ENCODE results near the gene PSMD11. TPM values are rescaled to one million over a fixed set of nuclear protein-coding genes. Genes with fewer than 3 reads are reported as not detected.

PSMD11 gene
- total RNA-seq, 6 experiments from 2014 or later, result 45.7 to 61.3 (median 51.6) TPM

DNA sequence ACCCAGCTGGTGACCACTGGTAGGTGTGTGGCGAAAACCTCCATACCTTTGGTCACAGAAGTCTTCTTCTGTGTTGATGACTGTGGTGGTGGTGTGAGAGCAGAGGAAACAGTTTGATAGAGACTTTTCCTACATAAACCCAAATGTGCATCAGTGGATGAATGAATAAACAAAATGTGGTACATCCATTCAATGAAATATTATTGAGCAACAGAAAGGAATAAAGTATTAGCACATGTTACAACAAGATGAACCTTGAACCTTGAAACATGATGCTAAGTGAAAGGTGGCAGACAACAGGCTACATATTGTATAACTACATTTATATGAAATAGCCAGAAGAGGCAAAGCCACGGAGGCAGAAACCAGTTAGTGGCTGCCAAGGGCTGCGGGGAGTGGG, 57.7 kb downstream of the PSMD11 start:
- Histone ChIP-seq H3K4me3 (no peak overlapping the region), H3K36me3 (no peaks in the 10 kb centered on the region), H3K9me3 (no peaks in the 10 kb centered on the region), H3K4me1 (no peaks in the 10 kb centered on the region), H3K27ac (no peak overlapping the region), H3K27me3 (no peaks in the 10 kb centered on the region)
- DNase-seq, result no peak
- TF ChIP-seq POLR2A (IDR thresholded peaks at IDR 0.05) (no peak), CTCF (IDR thresholded peaks at IDR 0.05) (no peak)
- WGBS (ENCODE audit: insufficient coverage, low coverage, low lambda C conversion rate, missing lambda C conversion rate), result 50% methylated on average over 1 of the region's 3 CpGs
- intact Hi-C loops (cut with DNase I), result no loop called here
- no peak for ATAC-seq

GRCh38 chr17:32502710-32503109, 58.4 kb downstream of the PSMD11 start:
- H3K9me3 ChIP-seq, result no peaks in the 10 kb centered on the region
- 64% methylated on average over 7 of the region's 10 CpGs for WGBS (ENCODE audit: insufficient coverage, low coverage, low lambda C conversion rate, missing lambda C conversion rate)
- H3K4me1 ChIP-seq, result no peaks in the 10 kb centered on the region
- no peak for TF ChIP-seq CTCF (IDR thresholded peaks at IDR 0.05)
- no peak for TF ChIP-seq POLR2A (IDR thresholded peaks at IDR 0.05)
- H3K36me3 ChIP-seq, result no peaks in the 10 kb centered on the region
- peak overlapping the region in 1 of 3 donors; percentile 8 for H3K27ac ChIP-seq
- no peaks in the 10 kb centered on the region for H3K27me3 ChIP-seq
- no peak overlapping the region for H3K4me3 ChIP-seq
- intact Hi-C loops (cut with DNase I), result no loop called here
- no peak for ATAC-seq
- DNase-seq, result no peak

- no peak for TF ChIP-seq POLR2A (IDR thresholded peaks at IDR 0.05)
- no peak for TF ChIP-seq CTCF (IDR thresholded peaks at IDR 0.05)
- H3K27me3 ChIP-seq, result no peaks in the 10 kb centered on the region
- H3K9me3 ChIP-seq, result no peaks in the 10 kb centered on the region
- DNase-seq, result no peak
- ATAC-seq, result peak; percentile 59 to 73 (median 61)
- no peaks in the 10 kb centered on the region for H3K36me3 ChIP-seq
- H3K27ac ChIP-seq, result peak overlapping the region in 1 of 3 donors; percentile 47
- 56% methylated on average over 6 of the region's 7 CpGs for WGBS (ENCODE audit: insufficient coverage, low coverage, low lambda C conversion rate, missing lambda C conversion rate)
- intact Hi-C loops (cut with DNase I), result no loop called here
- H3K4me3 ChIP-seq, result no peak overlapping the region
- no peaks in the 10 kb centered on the region for H3K4me1 ChIP-seq
Observed at GRCh38 chr17:32503251-32504165, 59.2 kb downstream of the PSMD11 start.

- intact Hi-C loops (cut with DNase I), result no loop called here
- Histone ChIP-seq H3K27ac (peak overlapping the region in 1 of 3 donors; percentile 47), H3K36me3 (no peaks in the 10 kb centered on the region), H3K27me3 (no peaks in the 10 kb centered on the region), H3K4me3 (no peak overlapping the region), H3K9me3 (no peaks in the 10 kb centered on the region), H3K4me1 (no peaks in the 10 kb centered on the region)
- 78% methylated on average over 5 of the region's 18 CpGs for WGBS (ENCODE audit: insufficient coverage, low coverage, low lambda C conversion rate, missing lambda C conversion rate)
- peak in 2 of 4 donors; percentile 20 to 22 for ATAC-seq
- peak in 1 of 3 donors; percentile 49 for DNase-seq
- TF ChIP-seq POLR2A (IDR thresholded peaks at IDR 0.05), result no peak
- TF ChIP-seq CTCF (IDR thresholded peaks at IDR 0.05), result no peak
Observed at GRCh38 chr17:32504166-32504990, 60.1 kb downstream of the PSMD11 start.

Measured in right lobe of liver (tissue), 6 donors.